Karpas-422 (cell line): ENCODE data around the gene MATN3. TPM values are rescaled to one million over a fixed set of nuclear protein-coding genes. Genes with fewer than 3 reads are reported as not detected.
A peak's percentile ranks its signal among the peaks of the same experiment; 100 is the strongest.

Experiments used
- DNase-seq: peaks from one replicate; pipeline ENCODE4 v3.0.0-alpha.2; 2015
- H2AFZ ChIP-seq: fragments of 200-600 bp; sonication (generic); 2 replicates; pipeline ENCODE4 v1.6.1; 2014; ENCODE audit warnings: antibody characterized with exemption, low read length, mixed read lengths
- H3K27ac ChIP-seq: fragments of 200-600 bp; sonication (generic); 2 replicates; pipeline ENCODE4 v1.5.1; 2014; ENCODE audit warnings: mild to moderate bottlenecking, low read length, moderate library complexity
- H3K27me3 ChIP-seq: fragments of 200-600 bp; sonication (generic); 2 replicates; pipeline ENCODE4 v1.6.1; 2014; ENCODE audit warnings: low read length, mixed read lengths
- H3K36me3 ChIP-seq: fragments of 200-600 bp; sonication (generic); 2 replicates; pipeline ENCODE4 v1.6.1; 2014; ENCODE audit warnings: low read length, mixed read lengths; ENCODE audit not compliant: insufficient read depth
- H3K4me1 ChIP-seq: fragments of 200-600 bp; sonication (generic); 2 replicates; pipeline ENCODE4 v1.6.1; 2014; ENCODE audit warnings: mild to moderate bottlenecking, low read length, mixed read lengths
- H3K4me2 ChIP-seq: fragments of 200-600 bp; sonication (generic); 2 replicates; pipeline ENCODE4 v1.6.1; 2014; ENCODE audit warnings: low read length, low read depth, mild to moderate bottlenecking; ENCODE audit not compliant: poor library complexity, severe bottlenecking
- H3K4me3 ChIP-seq: fragments of 200-600 bp; sonication (generic); 2 replicates; pipeline ENCODE4 v1.5.1; 2014; ENCODE audit warnings: mild to moderate bottlenecking, antibody characterized with exemption, low read length, mixed read lengths
- H3K79me2 ChIP-seq: fragments of 200-600 bp; sonication (generic); 2 replicates; pipeline ENCODE4 v1.6.1; 2014; ENCODE audit warnings: mild to moderate bottlenecking, low read length, mixed read lengths
- H3K9ac ChIP-seq: fragments of 200-600 bp; sonication (generic); 2 replicates; pipeline ENCODE4 v1.6.0; 2014; ENCODE audit warnings: low read length
- H3K9me2 ChIP-seq: fragments of 200-600 bp; sonication (generic), shearing (Covaris generic); replicated peaks from 2 replicates; pipeline ENCODE4 v1.6.0; 2014; ENCODE audit warnings: mild to moderate bottlenecking, low read length, moderate library complexity; ENCODE audit not compliant: insufficient read depth
- H3K9me3 ChIP-seq: fragments of 300-700, 200-600 bp; sonication (generic); 2 replicates; pipeline ENCODE4 v1.6.1; 2014; ENCODE audit warnings: low read length, mixed read lengths
- H4K20me1 ChIP-seq: fragments of 200-600 bp; sonication (generic); 2 replicates; pipeline ENCODE4 v1.6.1; 2014; ENCODE audit warnings: mild to moderate bottlenecking, antibody characterized with exemption, low read length, low read depth; ENCODE audit not compliant: insufficient read depth
- total RNA-seq: library from RNA; depleted of rRNA; stranded (reverse); fragments of >200 nt; shearing (Covaris generic); gene quantifications from 2 replicates; pipeline ENCODE4 v1.2.3, GENCODE V29; 2014; ENCODE audit warnings: low replicate concordance

Gene MATN3
- total RNA-seq, 1 experiment from 2014 or later, result not detected

GRCh38 chr2:20033322-20033721 is 20.9 kb upstream of the MATN3 start:
- no peak for DNase-seq
- H3K9me3 ChIP-seq, result no peaks in the 10 kb centered on the region
- no peaks in the 10 kb centered on the region for H3K9me2 ChIP-seq
- H4K20me1 ChIP-seq, result no peaks in the 10 kb centered on the region
- H3K27me3 ChIP-seq, result no peaks in the 10 kb centered on the region
- peaks cover 14% of the 10 kb centered on the region for H3K4me1 ChIP-seq
- peaks cover 74% of the 10 kb centered on the region for H3K36me3 ChIP-seq
- H3K4me3 ChIP-seq, result no peak overlapping the region
- H2AFZ ChIP-seq, result no peak overlapping the region
- H3K27ac ChIP-seq, result no peak overlapping the region
- peaks cover 15% of the 10 kb centered on the region; the same call in 1 of the 2 replicates for H3K79me2 ChIP-seq
- H3K9ac ChIP-seq, result no peak overlapping the region
- no peak overlapping the region for H3K4me2 ChIP-seq

- no peak overlapping the region for H3K4me2 ChIP-seq
- DNase-seq, result no peak
- no peaks in the 10 kb centered on the region for H4K20me1 ChIP-seq
- no peak overlapping the region for H3K9ac ChIP-seq
- 0 out of 2 replicates have a peak, but pooled peaks cover 7% of the 10 kb centered on the region for H3K4me1 ChIP-seq
- peaks cover 67% of the 10 kb centered on the region for H3K36me3 ChIP-seq
- no peak overlapping the region for H2AFZ ChIP-seq
- H3K9me3 ChIP-seq, result no peaks in the 10 kb centered on the region
- no peaks in the 10 kb centered on the region for H3K9me2 ChIP-seq
- no peak overlapping the region for H3K4me3 ChIP-seq
- H3K27ac ChIP-seq, result no peak overlapping the region
- H3K79me2 ChIP-seq, result no peaks in the 10 kb centered on the region
- H3K27me3 ChIP-seq, result no peaks in the 10 kb centered on the region
Observed at GRCh38 chr2:20030224-20030623, 17.8 kb upstream of the MATN3 start.

DNA sequence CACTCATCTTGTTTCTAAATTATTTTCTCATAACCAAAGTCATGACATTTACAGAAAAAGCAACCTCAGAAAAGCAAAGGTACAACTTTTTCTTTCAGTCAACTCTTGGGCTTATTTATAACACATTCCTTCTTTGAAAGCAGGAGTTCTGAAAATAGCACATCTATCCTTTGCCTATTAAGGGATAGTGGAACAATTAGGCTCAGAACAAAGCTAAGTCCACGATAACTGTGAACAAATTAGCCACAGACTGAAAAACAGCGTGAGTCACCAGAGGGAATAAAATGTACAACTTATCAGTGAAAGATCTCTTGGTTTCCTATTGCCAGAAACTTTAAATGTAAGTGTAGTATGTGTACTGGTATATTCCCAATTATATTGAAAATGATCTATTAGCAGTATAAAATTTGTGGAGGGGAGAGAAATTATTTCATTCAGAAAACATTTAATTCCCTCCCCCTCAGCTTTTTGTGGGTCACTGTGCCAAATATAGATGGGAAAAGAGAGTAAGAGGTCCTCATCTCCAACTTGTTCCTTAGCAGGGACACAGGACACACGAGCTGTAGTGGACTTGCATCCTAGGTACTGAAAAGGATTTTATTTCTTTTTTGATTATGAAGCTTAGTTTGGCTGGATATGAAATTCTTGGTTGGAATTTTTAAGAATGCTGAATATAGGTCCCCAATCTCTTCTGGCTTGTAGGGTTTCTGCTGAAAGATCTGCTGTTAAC is 15.4 kb upstream of the MATN3 start:
- peaks cover 48% of the 10 kb centered on the region for H3K36me3 ChIP-seq
- H3K79me2 ChIP-seq, result no peaks in the 10 kb centered on the region

GRCh38 chr2:20027260-20027677 is 14.8 kb upstream of the MATN3 start:
- Histone ChIP-seq H3K9ac (no peak overlapping the region), H3K4me2 (no peak overlapping the region)

More for the DNA sequence above, 15.4 kb upstream of the MATN3 start:
- no peak overlapping the region for H3K4me2 ChIP-seq
- H3K27ac ChIP-seq, result no peak overlapping the region
- 0 out of 2 replicates have a peak, but pooled peaks cover 7% of the 10 kb centered on the region for H3K4me1 ChIP-seq
- no peaks in the 10 kb centered on the region for H3K27me3 ChIP-seq
- H3K9me2 ChIP-seq, result no peaks in the 10 kb centered on the region
- H3K4me3 ChIP-seq, result no peak overlapping the region
- no peak for DNase-seq
- no peak overlapping the region for H2AFZ ChIP-seq
- no peaks in the 10 kb centered on the region for H3K9me3 ChIP-seq
- H4K20me1 ChIP-seq, result no peaks in the 10 kb centered on the region
- no peak overlapping the region for H3K9ac ChIP-seq

DNA sequence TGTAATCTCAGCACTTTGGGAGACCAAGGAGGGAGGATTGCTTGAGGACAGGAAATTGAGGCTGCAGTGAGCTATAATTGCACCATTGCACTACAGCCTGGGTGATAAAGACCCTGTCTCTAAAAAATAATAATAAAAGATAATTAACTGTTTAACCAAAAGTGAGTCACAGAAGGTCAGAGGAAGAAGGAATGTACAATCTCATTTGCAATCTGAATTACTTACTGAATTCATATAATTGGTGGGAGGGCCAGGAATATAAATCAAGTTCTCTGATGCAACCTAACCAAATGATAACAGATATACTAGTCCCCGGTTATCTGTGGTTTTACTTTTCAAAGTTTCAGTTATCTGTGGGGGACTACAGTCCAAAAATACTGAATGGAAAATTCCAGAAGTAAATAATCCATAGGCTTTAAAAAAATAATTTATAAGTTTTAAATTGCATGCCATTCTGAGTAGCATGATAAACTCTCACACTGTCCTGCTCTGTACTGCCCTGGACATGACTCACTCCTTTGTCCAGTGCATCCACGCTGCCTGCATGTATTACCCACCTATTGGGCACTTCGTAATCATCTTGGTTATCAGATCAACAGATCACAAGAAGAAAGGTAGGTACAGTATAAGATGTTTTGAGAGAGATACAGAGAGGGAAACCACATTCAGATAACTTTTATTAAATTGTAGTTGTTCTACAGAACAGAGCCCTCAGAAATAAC is 12.8 kb upstream of the MATN3 start:
- Histone ChIP-seq H3K4me2 (no peak overlapping the region), H3K9ac (no peak overlapping the region), H3K9me2 (no peaks in the 10 kb centered on the region), H3K4me1 (peaks cover 6% of the 10 kb centered on the region), H2AFZ (no peak overlapping the region), H3K79me2 (no peaks in the 10 kb centered on the region), H3K27ac (no peak overlapping the region), H4K20me1 (no peaks in the 10 kb centered on the region), H3K9me3 (no peaks in the 10 kb centered on the region), H3K4me3 (no peak overlapping the region), H3K36me3 (peaks cover 25% of the 10 kb centered on the region; the same call in 1 of the 2 replicates), H3K27me3 (no peaks in the 10 kb centered on the region)
- no peak for DNase-seq

More at GRCh38 chr2:20027260-20027677, 14.8 kb upstream of the MATN3 start:
- no peak for DNase-seq
- Histone ChIP-seq H3K27me3 (no peaks in the 10 kb centered on the region), H3K79me2 (no peaks in the 10 kb centered on the region), H2AFZ (no peak overlapping the region), H3K4me1 (0 out of 2 replicates have a peak, but pooled peaks cover 2% of the 10 kb centered on the region), H3K4me3 (no peak overlapping the region), H3K9me3 (no peaks in the 10 kb centered on the region), H3K9me2 (no peaks in the 10 kb centered on the region), H3K36me3 (peaks cover 42% of the 10 kb centered on the region), H3K27ac (no peak overlapping the region), H4K20me1 (no peaks in the 10 kb centered on the region)

- H4K20me1 ChIP-seq, result no peaks in the 10 kb centered on the region
- H3K9me2 ChIP-seq, result no peaks in the 10 kb centered on the region
- H3K4me3 ChIP-seq, result no peak overlapping the region
- H2AFZ ChIP-seq, result no peak overlapping the region
- H3K27me3 ChIP-seq, result no peaks in the 10 kb centered on the region
- DNase-seq, result no peak
- peaks cover 11% of the 10 kb centered on the region; the same call in 1 of the 2 replicates for H3K36me3 ChIP-seq
- H3K9ac ChIP-seq, result no peak overlapping the region
- peaks cover 6% of the 10 kb centered on the region for H3K4me1 ChIP-seq
- H3K79me2 ChIP-seq, result no peaks in the 10 kb centered on the region
- no peaks in the 10 kb centered on the region for H3K9me3 ChIP-seq
- H3K27ac ChIP-seq, result no peak overlapping the region
- H3K4me2 ChIP-seq, result no peak overlapping the region
Observed at GRCh38 chr2:20023688-20024087, 11.2 kb upstream of the MATN3 start.

GRCh38 chr2:20021405-20022009 is 9.0 kb upstream of the MATN3 start:
- Histone ChIP-seq H3K36me3 (peaks cover 4% of the 10 kb centered on the region; the same call in 1 of the 2 replicates), H3K4me3 (no peak overlapping the region), H3K4me2 (no peak overlapping the region), H2AFZ (no peak overlapping the region), H4K20me1 (no peaks in the 10 kb centered on the region), H3K9me3 (no peaks in the 10 kb centered on the region), H3K79me2 (no peaks in the 10 kb centered on the region), H3K9ac (no peak overlapping the region), H3K27ac (no peak overlapping the region; the same call in 1 of the 2 replicates), H3K4me1 (peaks cover 6% of the 10 kb centered on the region), H3K27me3 (no peaks in the 10 kb centered on the region), H3K9me2 (no peaks in the 10 kb centered on the region)
- peak; percentile 50 for DNase-seq

GRCh38 chr2:20019747-20020146 is 7.3 kb upstream of the MATN3 start:
- Histone ChIP-seq H3K27ac (no peak overlapping the region), H2AFZ (no peak overlapping the region), H3K4me1 (peaks cover 6% of the 10 kb centered on the region), H3K36me3 (peaks cover 4% of the 10 kb centered on the region; the same call in 1 of the 2 replicates), H3K9me3 (no peaks in the 10 kb centered on the region), H3K79me2 (no peaks in the 10 kb centered on the region), H4K20me1 (no peaks in the 10 kb centered on the region), H3K4me3 (no peak overlapping the region), H3K4me2 (no peak overlapping the region), H3K27me3 (no peaks in the 10 kb centered on the region), H3K9me2 (no peaks in the 10 kb centered on the region), H3K9ac (no peak overlapping the region)
- DNase-seq, result no peak
